HG03469 (cell line): ENCODE data around the gene ZKSCAN3.
"Not testable (repeated sequence)": the region's sequence is repeated elsewhere in the genome, so short reads cannot be mapped to it uniquely, and the experiment has no call there.

Source experiments
- ATAC-seq: cut with Tn5 transposase; IDR thresholded peaks from one replicate; pipeline ENCODE4 v1.9.1; 2021; ENCODE audit warnings: mild to moderate bottlenecking, moderate library complexity, moderate number of reproducible peaks; ENCODE audit not compliant: unreplicated experiment

ZKSCAN3 gene

DNA sequence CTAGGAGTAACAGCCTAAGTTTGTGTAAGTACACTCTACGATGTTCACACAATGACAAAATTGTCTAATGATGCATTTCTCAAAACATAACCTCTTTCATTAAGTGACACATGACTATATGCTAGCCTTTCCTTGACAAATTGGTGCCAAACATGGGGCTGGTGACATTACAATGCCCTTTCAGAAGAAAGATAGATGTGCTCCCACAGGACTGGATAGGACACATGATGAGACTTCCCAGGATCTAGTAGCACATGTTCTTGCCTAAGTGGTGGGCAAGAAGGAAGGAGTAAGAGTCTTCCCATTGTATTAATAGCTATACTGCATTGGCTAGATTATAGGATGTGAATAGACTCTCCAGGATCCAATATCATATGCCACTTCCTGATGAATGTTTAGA, 21.5 kb downstream of the ZKSCAN3 start:
- no peak for ATAC-seq

DNA sequence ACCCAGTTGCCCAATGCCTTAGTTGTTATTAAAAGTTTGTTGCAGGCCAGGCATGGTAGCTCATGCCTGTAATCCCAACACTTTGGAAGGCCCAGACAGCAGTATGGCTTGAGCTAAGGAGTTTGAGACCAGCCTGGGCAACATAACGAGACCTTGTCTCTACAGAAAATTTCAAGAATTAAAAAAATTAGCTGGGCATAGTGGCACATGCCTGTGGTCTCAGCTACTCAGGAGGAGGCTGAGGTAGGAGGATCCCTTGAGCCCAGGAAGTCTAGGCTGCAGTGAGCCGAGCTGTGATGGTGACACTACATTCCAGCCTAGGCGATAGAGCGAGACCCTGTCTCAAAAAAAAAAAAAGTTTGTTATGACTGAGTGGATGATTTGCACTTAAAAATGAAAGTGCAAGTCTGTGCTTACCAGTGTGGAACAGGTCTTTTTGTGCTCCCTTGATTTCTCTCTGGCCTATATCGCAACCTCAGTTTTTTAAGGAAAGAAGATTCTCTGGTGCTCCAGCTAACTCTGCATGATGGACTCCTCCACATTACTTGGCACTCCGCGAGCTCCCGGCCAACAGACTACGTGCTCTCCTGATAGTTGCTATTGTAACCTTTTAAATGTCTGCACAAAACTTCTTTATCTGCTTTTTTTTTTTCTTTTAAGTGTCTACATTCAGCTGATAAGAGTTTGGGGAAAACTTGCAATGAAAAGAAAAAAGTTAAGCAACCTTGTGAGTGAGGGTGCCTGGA, 22.1 kb downstream of the ZKSCAN3 start:
- ATAC-seq, result peak; percentile 49

DNA sequence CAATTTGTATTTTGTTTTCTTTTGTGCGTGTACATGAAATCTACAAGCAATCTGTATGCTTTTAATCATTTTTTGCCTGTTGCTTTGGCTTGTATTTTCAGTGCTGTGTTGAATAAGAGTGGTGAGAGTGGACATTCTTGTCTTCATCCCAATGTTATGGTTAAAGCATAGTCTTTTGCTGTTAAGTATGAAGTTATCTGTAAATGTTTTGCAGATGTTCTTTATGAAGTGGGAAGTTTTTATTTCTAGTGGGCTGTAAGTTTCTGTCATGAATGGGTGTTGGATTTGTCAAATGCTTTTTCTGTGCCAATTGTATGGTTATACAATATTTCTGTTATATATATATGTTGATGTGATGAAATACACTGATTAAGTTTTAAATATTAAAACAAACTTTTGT, 24.2 kb downstream of the ZKSCAN3 start:
- ATAC-seq, result no peak

DNA sequence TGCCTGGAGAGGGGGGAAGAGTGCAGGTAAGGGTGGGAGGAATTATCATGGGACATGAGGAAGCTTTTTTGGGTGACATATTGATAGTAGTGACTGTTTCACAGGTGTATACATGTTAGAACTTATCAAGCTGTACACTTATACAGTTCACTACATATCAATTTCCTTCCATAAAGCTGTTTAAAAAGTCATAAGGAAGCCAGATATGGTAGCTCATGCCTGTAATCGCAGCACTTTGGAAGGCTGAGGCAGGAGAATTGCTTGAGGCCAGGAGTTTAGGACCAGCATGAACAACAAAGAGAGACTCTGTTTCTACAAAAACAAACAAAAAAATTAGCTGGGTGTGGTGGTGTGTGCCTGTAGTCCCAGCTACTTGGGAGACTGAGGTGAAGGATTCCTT, 28.1 kb downstream of the ZKSCAN3 start:
- ATAC-seq, result no peak

DNA sequence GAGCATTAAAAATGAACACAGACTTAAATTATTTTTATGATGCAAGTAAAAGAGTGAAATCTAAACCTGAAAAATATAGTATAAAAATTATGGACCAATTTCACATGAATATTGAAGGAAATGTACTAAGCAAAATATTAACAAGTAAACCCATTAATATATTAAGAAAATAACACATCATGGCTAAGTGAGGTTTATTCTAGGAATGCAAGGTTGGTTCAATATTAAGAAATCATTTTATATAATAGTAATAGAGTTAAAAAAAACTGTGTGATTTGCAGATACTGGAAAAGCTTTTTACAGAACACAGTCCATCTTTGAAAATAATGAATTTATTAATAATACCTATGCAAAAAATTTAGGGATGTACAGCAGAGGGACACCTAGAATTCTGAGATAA, 28.9 kb downstream of the ZKSCAN3 start:
- ATAC-seq, result no peak

DNA sequence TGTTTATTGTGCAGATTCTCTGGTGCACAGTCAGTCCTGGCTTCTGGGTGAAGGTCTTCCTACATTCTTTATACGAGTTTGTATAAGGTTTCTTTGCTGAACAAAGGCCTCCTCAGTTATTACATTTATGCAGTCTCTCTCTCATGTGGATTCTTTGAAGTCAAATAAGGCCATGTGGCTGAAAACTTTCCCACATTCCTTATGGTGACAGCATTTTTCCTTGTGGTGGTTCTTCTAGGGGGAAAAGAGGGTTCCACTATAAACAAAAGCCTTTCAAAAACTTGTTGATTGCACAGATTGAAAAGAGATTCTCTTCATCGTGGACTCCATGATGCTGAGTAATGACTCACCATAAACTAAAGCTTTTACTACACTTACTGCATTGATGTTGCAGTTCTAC, 30.6 kb downstream of the ZKSCAN3 start:
- ATAC-seq, result no peak

DNA sequence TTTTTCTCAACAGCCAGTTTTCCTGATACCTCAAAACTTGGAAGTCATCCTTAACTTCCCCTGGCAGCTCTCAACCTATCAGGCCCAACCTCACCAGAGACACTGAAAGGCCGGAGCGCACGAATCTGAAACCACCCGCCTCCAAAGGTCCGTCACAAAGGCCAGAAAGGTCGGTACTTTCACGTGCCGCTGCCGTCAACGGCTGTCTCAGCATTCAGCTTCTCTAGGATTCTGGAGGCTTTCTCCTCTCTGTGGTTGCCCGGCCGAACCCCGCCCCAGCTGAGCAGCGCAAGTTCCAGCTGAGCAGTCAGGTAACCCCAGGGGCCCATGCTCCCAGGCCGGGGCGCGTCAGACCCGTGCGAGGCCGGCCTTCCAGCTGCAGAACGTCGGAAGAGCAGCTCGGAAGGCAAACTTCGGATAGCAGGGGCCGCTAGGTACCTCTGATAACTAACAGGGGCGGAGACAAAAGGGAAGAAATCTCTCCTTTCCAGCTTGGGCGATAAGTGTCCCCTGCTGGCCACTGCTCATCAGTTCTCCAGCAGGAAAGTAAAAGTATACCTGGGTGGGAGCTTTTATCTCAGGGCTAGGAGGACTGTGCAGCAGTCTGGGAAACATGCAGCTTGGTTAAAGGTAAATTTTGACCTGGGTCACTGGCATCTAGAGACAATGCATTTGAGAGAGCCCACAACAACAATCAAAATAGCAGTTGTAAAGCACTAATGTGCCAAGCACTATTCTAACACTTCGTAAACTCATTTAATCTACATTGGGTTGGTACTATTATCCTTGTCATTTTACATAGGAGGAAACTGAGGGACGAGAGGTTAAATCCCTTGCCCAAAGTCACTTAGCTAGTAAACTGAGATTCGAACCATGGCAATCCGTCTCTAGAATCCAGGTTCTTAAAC, 33.7 kb downstream of the ZKSCAN3 start:
- peak; percentile 82 for ATAC-seq

DNA sequence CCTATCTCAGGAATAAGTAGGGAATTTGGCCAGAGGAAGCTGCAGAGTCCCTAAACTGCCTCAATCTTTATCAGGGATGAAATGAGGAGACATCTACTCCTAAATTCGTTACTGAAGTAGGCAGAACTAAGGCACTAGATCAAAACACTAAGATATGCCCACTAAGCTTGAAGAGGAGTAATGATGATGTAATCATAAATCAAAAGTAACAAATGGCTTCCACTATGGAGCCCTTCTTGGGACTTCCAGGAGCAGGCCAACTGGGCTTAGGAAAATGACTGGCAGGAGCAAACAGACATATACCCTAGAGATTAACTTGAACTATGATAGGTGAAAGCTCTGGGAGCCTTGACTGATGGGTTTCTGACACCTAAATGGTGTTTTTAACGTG, 34.4 kb downstream of the ZKSCAN3 start:
- ATAC-seq, result no peak

DNA sequence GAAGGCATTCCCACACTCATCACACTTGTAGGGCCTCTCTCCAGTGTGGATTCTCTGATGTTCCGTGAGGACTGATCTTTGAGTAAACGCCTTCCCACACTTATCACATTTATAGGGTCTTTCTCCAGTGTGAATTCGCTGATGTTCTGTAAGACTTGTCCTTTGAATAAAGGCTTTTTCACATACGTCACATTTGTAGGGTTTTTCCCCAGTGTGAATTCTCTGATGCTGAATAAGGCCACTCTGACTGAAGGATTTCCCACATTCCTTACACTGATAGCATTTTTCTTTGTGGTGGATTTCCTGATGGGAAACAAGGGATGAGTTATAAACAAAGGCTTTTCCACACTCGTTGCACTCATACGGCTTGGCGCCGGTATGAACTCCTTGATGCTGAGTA, 40.9 kb downstream of the ZKSCAN3 start:
- no peak for ATAC-seq

DNA sequence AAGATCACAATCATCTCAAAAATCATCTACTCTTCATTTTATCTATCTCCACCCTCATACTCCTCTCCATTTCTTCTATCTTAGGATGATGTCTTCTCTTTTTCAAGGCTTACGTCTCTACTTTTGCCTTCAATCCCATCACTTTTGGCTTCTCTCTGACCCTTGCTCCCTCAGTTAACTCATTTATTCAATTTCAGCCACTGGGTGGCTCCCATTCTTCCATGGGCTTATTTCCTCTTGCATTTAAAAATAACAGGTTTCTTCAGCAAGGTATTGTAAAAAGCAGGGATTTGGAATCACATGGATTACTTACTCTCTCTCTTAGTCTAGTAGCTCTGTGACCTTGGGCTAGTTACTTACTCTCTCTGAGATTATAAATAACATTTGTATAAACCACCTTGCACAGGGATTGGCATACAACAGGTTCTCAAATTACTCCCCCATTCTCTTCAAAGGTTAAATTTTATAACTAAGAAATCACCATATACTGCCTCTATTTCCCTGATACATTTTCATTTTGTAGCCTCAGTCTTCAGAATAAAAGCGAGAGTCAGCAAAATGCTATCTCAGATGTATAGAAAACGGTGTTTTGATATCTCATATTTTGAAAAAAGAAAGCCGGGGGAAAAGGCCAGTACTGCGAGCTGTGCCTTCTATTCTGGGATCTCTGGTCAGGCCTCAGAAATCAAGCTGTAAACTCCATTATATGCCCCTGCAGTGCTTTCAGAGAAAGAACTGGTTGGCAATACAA, 44.3 kb downstream of the ZKSCAN3 start:
- no peak for ATAC-seq

DNA sequence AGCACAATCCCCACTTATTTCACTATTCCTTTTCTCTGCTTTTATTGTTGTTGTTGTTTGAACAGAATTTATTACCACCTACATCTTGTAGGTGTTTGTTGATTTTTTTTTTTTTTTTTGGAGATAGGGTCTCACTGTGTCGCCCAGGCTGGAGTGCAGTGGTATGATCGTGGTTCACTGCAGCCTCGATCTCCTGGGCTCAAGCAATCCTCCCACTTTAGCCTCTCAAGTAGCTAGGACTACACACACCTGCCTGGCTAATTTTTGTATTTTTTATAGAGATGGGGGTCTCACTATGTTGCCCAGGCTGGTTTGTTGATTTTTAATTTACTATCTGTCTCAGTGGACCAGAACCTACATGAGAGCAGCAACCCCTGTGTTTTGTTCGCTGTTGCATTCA, 46.2 kb downstream of the ZKSCAN3 start:
- ATAC-seq, result no peak

DNA sequence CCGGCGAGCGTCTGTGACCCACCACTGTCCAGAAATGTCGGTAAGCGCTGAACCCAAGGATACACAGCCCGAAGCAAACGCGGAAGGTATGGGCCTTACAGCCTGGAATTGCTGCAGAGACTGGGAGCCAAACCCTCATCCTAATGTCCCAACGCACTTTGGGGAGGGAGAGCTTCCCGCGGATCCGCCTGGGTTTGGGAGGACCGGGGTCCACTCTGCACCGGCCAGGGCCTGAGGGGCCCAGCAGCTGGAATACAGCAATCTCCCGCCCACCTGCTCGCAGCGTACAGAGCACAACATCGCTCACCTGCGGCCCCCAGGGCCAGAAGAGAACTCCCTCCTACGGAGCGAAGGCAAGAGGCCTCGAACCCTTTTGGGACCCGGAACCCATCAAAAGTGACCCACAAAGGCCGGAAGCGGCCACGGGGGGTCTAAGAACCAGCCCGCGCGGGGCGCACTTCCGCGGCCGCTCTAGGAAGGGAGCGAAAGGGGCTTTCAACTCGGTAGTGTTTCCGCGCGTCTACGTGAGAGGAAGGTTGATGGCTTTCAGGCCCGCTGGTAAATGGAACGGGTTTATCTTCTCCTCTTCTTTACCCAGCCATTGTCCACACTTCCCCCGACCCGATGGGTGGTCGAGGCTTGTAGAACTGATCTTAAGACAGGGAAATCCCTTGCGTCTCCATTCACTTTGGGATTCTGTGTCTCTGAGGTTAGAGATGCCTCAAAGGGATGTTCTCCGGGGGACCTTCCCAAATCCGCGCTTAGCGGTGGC, 49.8 kb downstream of the ZKSCAN3 start, which contains the start of gene ZSCAN12:
Gene ZSCAN12, minus strand, starts transcription at position 398 of the 772 bp plus-strand sequence. CDS start 1,342 bp downstream, outside the sequence.
- ATAC-seq, result peak; percentile 55

DNA sequence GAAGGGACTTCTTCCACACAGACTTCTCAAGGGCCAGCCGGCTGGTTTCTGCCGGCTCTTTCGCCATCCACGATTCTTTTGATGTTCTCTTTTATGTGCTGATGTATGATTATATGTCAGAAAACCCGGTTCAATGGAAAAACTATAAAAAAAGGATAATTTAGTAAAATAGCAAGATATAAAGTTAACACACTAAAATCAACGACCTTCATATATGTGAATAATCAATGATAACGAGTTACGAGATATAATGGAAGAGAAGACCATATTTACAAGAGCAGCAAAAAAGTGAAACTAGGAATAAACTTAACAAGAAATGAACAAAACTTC, 50.3 kb downstream of the ZKSCAN3 start:
- no peak for ATAC-seq

DNA sequence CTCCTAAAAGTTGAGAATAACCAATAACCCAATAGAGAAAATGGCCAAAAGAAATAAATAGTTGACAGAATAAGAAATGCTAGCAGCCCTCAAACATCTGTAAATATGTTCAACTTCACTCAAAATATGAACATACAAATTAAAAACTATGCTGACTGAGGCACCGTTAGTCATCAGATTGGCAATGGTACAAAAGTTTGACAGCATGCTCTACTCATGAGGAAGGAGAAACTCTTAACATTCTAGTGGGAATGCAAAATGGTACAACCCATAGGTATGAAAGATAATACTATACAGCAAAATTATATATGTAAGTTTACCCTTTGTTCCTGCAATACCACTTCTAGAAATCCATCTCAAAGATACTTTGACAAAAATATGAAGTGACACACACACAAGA, 51.4 kb downstream of the ZKSCAN3 start:
- ATAC-seq, result no peak

DNA sequence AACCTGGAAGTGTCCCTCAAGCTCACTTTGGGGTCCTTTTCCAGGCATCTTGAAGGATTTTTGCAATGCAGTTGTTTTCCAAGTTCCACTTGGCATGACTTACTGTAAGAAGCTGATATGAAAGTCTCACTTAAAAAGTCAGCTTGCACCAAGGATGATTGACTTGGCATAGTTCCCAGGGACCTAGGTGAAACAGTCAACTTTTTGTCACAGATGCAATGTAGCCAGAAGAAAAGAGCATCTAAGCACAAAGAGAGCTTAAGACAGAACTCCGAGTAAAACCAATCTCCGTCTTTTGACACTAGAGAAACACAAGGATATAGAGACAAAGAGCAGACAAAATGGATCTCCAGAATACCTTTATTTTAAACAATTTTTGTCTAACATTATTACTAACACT, 52.5 kb downstream of the ZKSCAN3 start:
- ATAC-seq, result no peak

DNA sequence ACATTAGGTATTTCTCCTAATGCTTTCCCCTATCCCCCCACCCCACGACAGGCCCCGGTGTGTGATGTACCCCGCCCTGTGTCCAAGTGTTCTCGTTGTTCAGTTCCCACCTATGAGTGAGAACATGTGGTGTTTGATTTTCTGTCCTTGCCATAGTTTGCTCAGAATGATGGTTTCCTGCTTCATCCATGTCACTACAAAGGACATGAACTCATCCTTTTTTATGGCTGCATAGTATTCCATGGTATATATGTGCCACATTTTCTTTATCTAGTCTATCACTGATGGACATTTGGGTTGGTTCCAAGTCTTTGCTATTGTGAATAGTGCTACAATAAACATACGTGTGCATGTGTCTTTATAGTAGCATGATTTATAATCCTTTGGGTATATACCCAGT, 54.2 kb downstream of the ZKSCAN3 start:
- not testable (repeated sequence) for ATAC-seq

DNA sequence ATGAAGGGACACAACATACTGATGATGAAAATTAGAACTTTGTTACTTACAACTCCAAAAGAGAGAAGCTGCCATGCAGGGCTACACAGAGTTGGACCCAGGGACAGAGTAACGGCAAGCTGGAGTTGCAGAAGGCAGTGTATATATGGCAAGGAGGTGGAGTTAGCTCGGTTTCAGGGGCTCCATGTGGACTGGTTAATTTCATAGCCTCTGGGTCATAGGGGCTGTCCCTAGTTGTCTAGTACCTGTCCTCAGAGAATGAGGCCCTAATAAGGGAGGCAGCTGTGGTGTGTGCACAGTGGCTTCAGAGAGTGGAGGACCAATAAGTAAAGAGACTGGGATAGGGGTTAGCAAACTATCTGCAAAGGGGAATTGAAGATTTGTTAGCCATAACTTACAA, 57.7 kb downstream of the ZKSCAN3 start:
- ATAC-seq, result no peak

DNA sequence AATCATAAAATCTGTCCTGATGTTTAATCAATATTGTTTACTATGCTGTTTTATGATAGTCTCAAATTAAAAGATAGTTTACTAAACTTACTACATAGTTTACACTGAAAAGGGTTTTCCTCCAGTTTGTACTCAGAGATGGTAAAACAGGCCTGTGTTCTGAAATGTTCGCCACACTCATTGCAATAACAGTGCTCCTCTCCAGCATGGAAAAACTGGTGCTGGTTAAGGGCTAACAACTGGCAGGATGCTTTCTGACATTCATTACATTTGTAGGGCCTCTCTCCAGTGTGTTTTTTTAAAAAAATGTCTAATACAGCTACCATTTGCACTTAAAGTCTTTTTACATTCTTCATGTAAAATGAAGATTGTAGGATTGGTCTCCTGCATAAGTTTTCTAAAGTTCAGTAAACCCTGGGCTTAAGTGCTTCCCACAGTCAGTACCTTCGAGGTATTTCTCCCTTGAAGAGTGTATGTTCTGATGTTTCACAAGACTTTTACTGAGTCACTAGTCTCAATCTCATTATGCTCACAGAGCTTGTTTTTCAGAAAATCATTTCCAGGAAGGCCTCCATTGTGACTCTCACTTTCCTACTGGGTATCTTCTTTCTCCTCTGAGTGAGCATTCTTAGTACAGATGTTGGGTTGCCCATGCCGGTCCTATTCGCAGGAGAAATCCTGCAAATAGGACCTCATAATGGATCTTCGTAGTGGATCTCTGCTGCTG, 58.5 kb downstream of the ZKSCAN3 start:
- ATAC-seq, result no peak

DNA sequence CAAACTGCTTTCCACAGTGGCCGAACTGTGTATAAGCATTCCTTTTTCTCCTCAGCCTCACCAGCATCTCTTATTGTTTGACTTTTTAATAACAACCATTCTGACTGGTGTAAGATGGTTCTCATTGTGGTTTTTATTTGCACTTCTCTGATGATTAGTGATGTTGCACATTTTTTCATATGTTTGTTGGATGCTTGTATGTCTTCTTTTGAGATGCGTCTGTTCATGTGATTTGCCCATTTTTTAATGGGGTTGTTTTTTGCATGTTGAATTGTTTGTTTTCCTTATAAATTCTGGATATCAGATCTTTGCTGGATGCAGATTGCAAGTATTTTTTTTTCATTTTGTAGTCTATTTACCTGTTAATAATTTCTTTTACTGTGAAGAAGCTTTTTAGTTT, 61.0 kb downstream of the ZKSCAN3 start:
- no peak for ATAC-seq

DNA sequence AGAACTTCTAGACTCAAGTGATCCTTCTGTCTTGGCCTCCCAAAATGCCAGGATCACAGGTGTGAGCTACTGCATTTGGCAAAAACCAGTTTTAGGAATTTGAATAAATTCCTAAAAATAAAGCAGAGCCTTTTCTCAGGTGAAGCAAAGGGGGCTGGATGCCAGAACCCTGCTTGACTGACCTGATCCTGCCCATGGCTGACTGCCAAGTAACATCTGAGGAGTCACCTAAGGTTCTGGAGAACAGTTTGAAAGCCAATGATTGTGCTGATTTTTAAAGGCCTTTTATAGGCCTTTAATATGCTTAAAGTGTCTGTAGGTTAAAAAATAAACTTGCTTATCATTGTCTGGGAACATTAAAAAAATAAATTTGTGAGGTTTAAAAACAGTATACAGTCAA, 63.9 kb downstream of the ZKSCAN3 start:
- ATAC-seq, result no peak
